PC-9 (cell line): ENCODE measurements around the gene DEFB124.

Experiments
- CTCF ChIP-seq: fragments of 200-600 bp; sonication (generic); conservative IDR thresholded peaks from 2 replicates; pipeline ENCODE4 v1.6.1; 2017; ENCODE audit warnings: mixed run types, antibody characterized with exemption, mild to moderate bottlenecking, moderate library complexity
- EZH2 ChIP-seq: fragments of 200-600 bp; sonication (generic); IDR thresholded peaks from 2 replicates; pipeline ENCODE4 v1.8.0; 2017; ENCODE audit warnings: antibody characterized with exemption, low read depth

GRCh38 chr20:31489152-31489551, 14.2 kb upstream of the DEFB124 start:
- TF ChIP-seq CTCF (no peak), EZH2 (no peak)
